ENCODE data around the gene PEBP1. TPM values are rescaled to one million over a fixed set of nuclear protein-coding genes. Genes with fewer than 3 reads are reported as not detected.

The PEBP1 gene
- total RNA-seq, 2 donors from 2014 or later, result 136 to 334 TPM

DNA sequence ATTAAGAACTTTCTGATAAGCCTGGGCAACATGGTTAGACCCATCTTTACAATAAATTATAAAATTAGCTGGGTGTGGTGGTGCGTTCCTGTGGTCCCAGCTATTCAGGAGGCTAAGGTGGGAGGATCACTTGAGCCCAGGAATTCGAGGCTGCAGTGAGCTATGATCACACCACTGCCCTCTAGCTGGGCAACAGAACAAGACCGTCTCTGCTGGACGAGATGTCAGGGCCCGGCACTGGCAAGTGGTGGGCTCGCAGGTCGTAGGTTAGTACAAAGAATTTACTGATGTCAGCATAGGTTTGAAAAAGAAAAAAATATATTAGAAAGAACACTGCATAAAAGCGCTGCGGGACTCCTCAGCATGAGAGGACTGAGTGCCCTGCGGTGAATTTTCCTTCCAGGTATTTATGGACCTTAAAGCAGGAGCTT is 16.5 kb upstream of the PEBP1 start:
- no peaks in the 10 kb centered on the region for H3K9me3 ChIP-seq
- H3K4me3 ChIP-seq, result no peak overlapping the region
- H3K4me1 ChIP-seq, result peaks cover 29% of the 10 kb centered on the region
- TF ChIP-seq, protein P1, sequence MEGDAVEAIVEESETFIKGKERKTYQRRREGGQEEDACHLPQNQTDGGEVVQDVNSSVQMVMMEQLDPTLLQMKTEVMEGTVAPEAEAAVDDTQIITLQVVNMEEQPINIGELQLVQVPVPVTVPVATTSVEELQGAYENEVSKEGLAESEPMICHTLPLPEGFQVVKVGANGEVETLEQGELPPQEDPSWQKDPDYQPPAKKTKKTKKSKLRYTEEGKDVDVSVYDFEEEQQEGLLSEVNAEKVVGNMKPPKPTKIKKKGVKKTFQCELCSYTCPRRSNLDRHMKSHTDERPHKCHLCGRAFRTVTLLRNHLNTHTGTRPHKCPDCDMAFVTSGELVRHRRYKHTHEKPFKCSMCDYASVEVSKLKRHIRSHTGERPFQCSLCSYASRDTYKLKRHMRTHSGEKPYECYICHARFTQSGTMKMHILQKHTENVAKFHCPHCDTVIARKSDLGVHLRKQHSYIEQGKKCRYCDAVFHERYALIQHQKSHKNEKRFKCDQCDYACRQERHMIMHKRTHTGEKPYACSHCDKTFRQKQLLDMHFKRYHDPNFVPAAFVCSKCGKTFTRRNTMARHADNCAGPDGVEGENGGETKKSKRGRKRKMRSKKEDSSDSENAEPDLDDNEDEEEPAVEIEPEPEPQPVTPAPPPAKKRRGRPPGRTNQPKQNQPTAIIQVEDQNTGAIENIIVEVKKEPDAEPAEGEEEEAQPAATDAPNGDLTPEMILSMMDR (IDR thresholded peaks at IDR 0.05), result no peak
- no peak for TF ChIP-seq POLR2A (IDR thresholded peaks at IDR 0.05)
- no peaks in the 10 kb centered on the region for H3K27me3 ChIP-seq
- intact Hi-C loops (cut with DNase I), result no loop called here
- no peak for ATAC-seq
- DNase-seq, result no peak
- H3K27ac ChIP-seq, result no peak overlapping the region
- no peaks in the 10 kb centered on the region for H3K36me3 ChIP-seq (replicated peaks in 1 of 2; ENCODE audit: insufficient read depth in 1 of 2, low read depth in 2 of 2)
- 88 to 92% methylated on average over 10 of the region's 10 CpGs for WGBS, 2 donors

DNA sequence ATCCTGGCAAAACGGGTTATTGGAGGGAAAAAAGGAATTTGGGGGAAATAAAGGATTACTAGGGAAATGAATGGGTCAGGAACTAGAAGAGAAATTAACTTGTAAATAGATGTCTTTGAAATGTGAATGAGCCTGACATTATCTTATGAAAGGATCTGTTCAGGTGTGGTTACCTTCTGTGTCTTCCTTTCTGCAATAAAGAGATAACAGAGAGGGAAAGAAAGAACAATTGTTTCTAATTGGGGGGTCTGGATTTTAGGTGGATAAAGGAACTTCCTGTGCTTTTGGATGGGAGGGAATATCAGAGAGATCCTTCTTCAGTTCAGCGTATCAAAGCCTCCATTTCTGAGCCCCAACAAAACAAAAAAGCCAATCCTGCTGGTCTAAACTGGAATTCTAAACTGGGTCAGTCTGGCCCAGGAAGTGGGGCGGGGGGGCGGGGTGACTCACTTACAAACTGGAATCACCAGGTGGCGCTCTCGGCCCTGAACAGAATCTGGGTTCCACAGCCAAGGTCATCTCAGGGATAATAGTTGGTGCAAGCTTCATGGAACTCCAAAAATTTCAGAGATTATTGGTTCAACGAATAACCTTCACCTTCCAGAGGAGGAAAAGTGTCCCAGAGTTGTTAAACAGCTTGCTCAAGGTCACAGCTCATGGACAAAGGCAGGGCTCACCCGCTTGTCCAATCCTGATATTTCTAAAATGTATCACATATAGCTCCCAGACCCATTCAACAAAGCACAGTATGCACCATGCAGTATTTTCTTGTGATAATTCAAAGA is 15.2 kb upstream of the PEBP1 start:
- peaks cover 40% of the 10 kb centered on the region for H3K4me1 ChIP-seq
- intact Hi-C loops (cut with DNase I), result no loop called here
- H3K9me3 ChIP-seq, result no peaks in the 10 kb centered on the region
- no peak for TF ChIP-seq POLR2A (IDR thresholded peaks at IDR 0.05)
- TF ChIP-seq, protein P1 (IDR thresholded peaks at IDR 0.05), result peak; percentile 44 to 85 (median 57)
- ATAC-seq, result peak; percentile 88
- WGBS, 2 donors, result 6 to 11% methylated on average over 7 to 8 of the region's 8 CpGs
- peak overlapping the region; percentile 36 to 79 (median 72) for H3K27ac ChIP-seq
- H3K36me3 ChIP-seq (replicated peaks in 1 of 2; ENCODE audit: insufficient read depth in 1 of 2, low read depth in 2 of 2), result no peaks in the 10 kb centered on the region
- H3K4me3 ChIP-seq, result no peak overlapping the region
- peak; percentile 82 to 87 (median 86) for DNase-seq
- no peaks in the 10 kb centered on the region for H3K27me3 ChIP-seq

DNA sequence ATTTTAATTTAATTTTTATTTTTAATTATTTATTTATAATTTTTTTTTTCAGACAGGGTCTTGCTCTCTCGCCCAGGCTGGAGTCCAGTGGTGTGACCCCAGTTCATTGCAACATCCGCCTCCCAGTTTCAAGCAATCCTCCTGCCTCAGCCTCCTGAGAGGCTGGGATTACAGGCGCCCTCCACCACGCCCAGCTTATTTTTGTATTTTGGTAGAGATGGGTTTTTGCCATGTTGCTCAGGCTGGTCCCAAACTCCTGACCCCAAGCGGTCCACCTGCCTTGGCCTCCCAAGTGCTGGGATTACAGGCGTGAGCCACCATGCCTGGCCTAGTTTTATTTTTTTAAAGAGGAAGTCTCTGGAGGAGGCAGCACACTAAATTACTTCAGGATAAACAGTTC is 13.7 kb upstream of the PEBP1 start:
- TF ChIP-seq POLR2A (IDR thresholded peaks at IDR 0.05), result no peak
- TF ChIP-seq, protein P1 (IDR thresholded peaks at IDR 0.05), result no peak
- peak overlapping the region in 1 of 4 donors; percentile 12 for H3K27ac ChIP-seq
- H3K27me3 ChIP-seq, result no peaks in the 10 kb centered on the region
- no peaks in the 10 kb centered on the region for H3K9me3 ChIP-seq
- WGBS, 2 donors, result 95 to 96% methylated on average over 6 of the region's 6 CpGs
- no peak overlapping the region for H3K4me3 ChIP-seq
- ATAC-seq (no peak), DNase-seq (no peak)
- intact Hi-C loops (cut with DNase I), result no loop called here
- no peaks in the 10 kb centered on the region for H3K36me3 ChIP-seq (replicated peaks in 1 of 2; ENCODE audit: insufficient read depth in 1 of 2, low read depth in 2 of 2)
- peaks cover 49% of the 10 kb centered on the region for H3K4me1 ChIP-seq

DNA sequence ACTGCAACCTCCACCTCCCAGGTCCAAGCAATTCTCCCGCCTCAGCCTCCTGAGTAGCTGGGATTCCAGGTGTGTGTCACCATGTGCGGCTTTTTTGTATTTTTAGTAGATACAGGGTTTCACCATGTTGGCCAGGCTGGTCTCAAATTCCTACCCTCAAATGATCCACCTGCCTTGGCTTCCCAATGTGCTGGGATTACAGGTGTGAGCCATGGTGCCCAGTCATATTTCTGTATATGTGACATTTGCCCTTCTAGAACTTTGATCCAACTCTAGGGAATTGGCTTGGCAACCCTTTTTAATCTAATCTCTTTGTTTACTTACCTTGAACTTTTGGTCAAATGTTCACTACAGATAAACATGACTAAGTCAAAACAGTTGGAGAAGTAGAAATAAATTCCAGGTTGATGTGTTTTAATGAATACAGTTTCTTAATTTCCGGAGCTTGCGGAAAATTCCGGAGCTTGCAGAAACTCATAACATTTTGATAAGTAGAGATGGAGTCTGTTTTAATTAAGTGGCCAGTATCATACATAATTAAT is 11.5 kb upstream of the PEBP1 start:
- peak overlapping the region in 3 of 4 donors; percentile 51 to 98 (median 91) for H3K27ac ChIP-seq
- ATAC-seq, result peak; percentile 19

More for the DNA sequence above, 11.5 kb upstream of the PEBP1 start:
- H3K9me3 ChIP-seq, result no peaks in the 10 kb centered on the region
- 34 to 36% methylated on average over 5 of the region's 5 CpGs for WGBS, 2 donors
- TF ChIP-seq, protein P1 (IDR thresholded peaks at IDR 0.05), result no peak
- TF ChIP-seq POLR2A (IDR thresholded peaks at IDR 0.05), result no peak
- H3K4me1 ChIP-seq, result peaks cover 50% of the 10 kb centered on the region
- no peaks in the 10 kb centered on the region for H3K27me3 ChIP-seq
- no peaks in the 10 kb centered on the region for H3K36me3 ChIP-seq (replicated peaks in 1 of 2; ENCODE audit: insufficient read depth in 1 of 2, low read depth in 2 of 2)
- intact Hi-C loops (cut with DNase I), result no loop called here
- no peak overlapping the region for H3K4me3 ChIP-seq
- DNase-seq, result peak in 1 of 4 donors; percentile 48

Data from body of pancreas (tissue), 4 donors.